Measurements from ENCODE around the gene PTPRN2. TPM values are rescaled to one million over a fixed set of nuclear protein-coding genes. Genes with fewer than 3 reads are reported as not detected.

The PTPRN2 gene
- polyA plus RNA-seq, 1 of the 3 experiments (the other 2 are of a cell fraction) = 4.0 TPM

DNA sequence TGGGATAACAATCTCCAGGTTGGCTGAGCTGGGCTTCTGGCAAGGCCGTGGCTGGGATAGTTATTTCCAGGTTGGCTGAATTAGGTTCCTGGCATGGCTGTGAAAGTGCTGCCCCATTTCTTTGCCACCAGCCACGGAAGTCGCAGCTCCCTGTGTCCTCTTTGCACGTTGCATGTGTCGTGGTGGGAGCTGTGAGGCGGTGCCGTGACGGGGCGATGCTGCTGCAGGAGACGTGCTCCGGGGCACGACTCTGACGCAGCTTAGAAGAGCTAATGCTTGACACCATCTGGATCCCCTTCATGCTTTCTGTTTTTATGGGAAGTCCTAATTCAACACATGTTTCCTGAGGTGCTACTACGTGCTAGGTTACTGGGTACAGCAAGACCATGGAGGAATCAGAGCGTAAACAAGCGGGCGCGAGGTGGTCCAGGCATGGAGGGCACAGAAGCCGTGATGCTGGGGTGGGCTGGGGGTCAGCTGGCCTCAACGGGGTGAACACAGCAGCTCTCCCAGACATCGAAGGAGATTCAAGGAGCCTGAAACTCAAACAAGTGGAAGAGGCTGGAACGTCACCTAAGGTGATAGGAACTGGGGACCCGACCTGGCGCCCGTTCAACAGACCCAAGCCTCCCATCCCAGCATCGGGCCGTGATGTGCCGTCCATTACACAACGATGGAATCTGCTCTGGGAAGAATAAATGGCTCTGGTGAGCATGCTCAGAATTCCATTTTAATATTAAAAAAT is 843.7 kb downstream of the PTPRN2 start:
- TF ChIP-seq RCOR1 (IDR thresholded peaks at IDR 0.05; ENCODE audit: low read length) = no peak
- TF ChIP-seq FOSL2 (IDR thresholded peaks at IDR 0.05; ENCODE audit: borderline replicate concordance, low read depth) = no peak
- TF ChIP-seq TCF12 (IDR thresholded peaks at IDR 0.05) = no peak
- no peak for TF ChIP-seq CHD2 (IDR thresholded peaks at IDR 0.05; ENCODE audit: low read length, partially characterized antibody)
- TF ChIP-seq REST (IDR thresholded peaks at IDR 0.05; ENCODE audit: low read depth, low read length) = no peak
- no peak for TF ChIP-seq MXI1 (IDR thresholded peaks at IDR 0.05; ENCODE audit: low read depth, low read length)
- no peak for TF ChIP-seq YY1 (IDR thresholded peaks at IDR 0.05; ENCODE audit: low read depth)
- TF ChIP-seq TAF1 (IDR thresholded peaks at IDR 0.05; ENCODE audit: borderline replicate concordance, low read depth, low read length) = no peak
- no peak for TF ChIP-seq FOXJ3 (CRISPR knock-in tag; IDR thresholded peaks at IDR 0.05)
- no peak for TF ChIP-seq GABPA (IDR thresholded peaks at IDR 0.05; ENCODE audit: low read depth)
- TF ChIP-seq RFX5 (IDR thresholded peaks at IDR 0.05; ENCODE audit: low read length) = no peak
- no peaks in the 10 kb centered on the region for H3K36me3 ChIP-seq (replicated peaks in 1 of 2; ENCODE audit: control insufficient read depth in 1 of 2, insufficient read depth in 2 of 2, low read length in 1 of 2)
- 61% methylated on average over 29 of the region's 29 CpGs for WGBS (ENCODE audit: low lambda C conversion rate)
- H3K4me1 ChIP-seq (ENCODE audit: control insufficient read depth in 1 of 2, insufficient read depth in 2 of 2, low read depth in 1 of 2, low read length in 1 of 2) = no peaks in the 10 kb centered on the region; a peak in 1 of 4 replicates
- no peaks in the 10 kb centered on the region for H3K9me2 ChIP-seq
- H3K9ac ChIP-seq = no peak overlapping the region
- H3K9me3 ChIP-seq = no peaks in the 10 kb centered on the region
- CTCF ChIA-PET = interaction anchor here (1.1 kb wide), 2 partner anchors 8 to 26 kb away, joined by 3 read pairs; no protein-coding TSS in a partner anchor
- POLR2A ChIA-PET = no interaction called here
- H4K20me1 ChIP-seq (ENCODE audit: insufficient read depth) = no peaks in the 10 kb centered on the region
- no peak overlapping the region for H3K27ac ChIP-seq (ENCODE audit: low read depth in 2 of 2, low read length in 1 of 2)
- no peaks in the 10 kb centered on the region for H3F3A ChIP-seq (replicated peaks; ENCODE audit: insufficient read depth)
- H3K79me2 ChIP-seq (ENCODE audit: insufficient read depth) = no peaks in the 10 kb centered on the region
- no peak overlapping the region for H3K4me3 ChIP-seq (ENCODE audit: low read depth in 2 of 2, low read length in 1 of 2)
- H3K4me2 ChIP-seq = no peak overlapping the region
- no peak overlapping the region for H2AFZ ChIP-seq (ENCODE audit: low read depth)
- H3K27me3 ChIP-seq (ENCODE audit: insufficient read depth) = no peaks in the 10 kb centered on the region
- DNase-seq = no peak

- no peaks in the 10 kb centered on the region for H3K27me3 ChIP-seq (ENCODE audit: insufficient read depth)
- H3K9me3 ChIP-seq = no peaks in the 10 kb centered on the region; the same call in 1 of the 2 replicates
- no peak overlapping the region for H3K9ac ChIP-seq
- H3K27ac ChIP-seq (ENCODE audit: low read depth in 2 of 2, low read length in 1 of 2) = no peak overlapping the region
- POLR2A ChIA-PET = no interaction called here
- 61% methylated on average over 22 of the region's 24 CpGs for WGBS (ENCODE audit: low lambda C conversion rate)
- no peaks in the 10 kb centered on the region for H3K36me3 ChIP-seq (replicated peaks in 1 of 2; ENCODE audit: control insufficient read depth in 1 of 2, insufficient read depth in 2 of 2, low read length in 1 of 2)
- H3K79me2 ChIP-seq (ENCODE audit: insufficient read depth) = no peaks in the 10 kb centered on the region
- H3K4me3 ChIP-seq (ENCODE audit: low read depth in 2 of 2, low read length in 1 of 2) = no peak overlapping the region
- H3K4me1 ChIP-seq (ENCODE audit: control insufficient read depth in 1 of 2, insufficient read depth in 2 of 2, low read depth in 1 of 2, low read length in 1 of 2) = peaks cover 0 to 3% of the 10 kb centered on the region in 2 experiments; a peak in 1 of 4 replicates
- DNase-seq = no peak
- H3K9me2 ChIP-seq = no peaks in the 10 kb centered on the region
- no peak overlapping the region for H2AFZ ChIP-seq (ENCODE audit: low read depth)
- CTCF ChIA-PET = interaction anchor here (1.6 to 2.5 kb wide), 2 partner anchors 11 to 40 kb away, joined by 3 to 13 read pairs; no protein-coding TSS in a partner anchor
- no peaks in the 10 kb centered on the region for H3F3A ChIP-seq (replicated peaks; ENCODE audit: insufficient read depth)
- no peaks in the 10 kb centered on the region for H4K20me1 ChIP-seq (ENCODE audit: insufficient read depth)
- no peak overlapping the region for H3K4me2 ChIP-seq
- TF ChIP-seq YY1 (IDR thresholded peaks at IDR 0.05; ENCODE audit: low read depth) (no peak), REST (IDR thresholded peaks at IDR 0.05; ENCODE audit: low read depth, low read length) (no peak), FOXJ3 (CRISPR knock-in tag; IDR thresholded peaks at IDR 0.05) (no peak), GATA2 (CRISPR knock-in tag; IDR thresholded peaks at IDR 0.05) (no peak), USF1 (IDR thresholded peaks at IDR 0.05; ENCODE audit: borderline replicate concordance, low read depth) (no peak), JUND (IDR thresholded peaks at IDR 0.05) (no peak), GABPA (IDR thresholded peaks at IDR 0.05; ENCODE audit: low read depth) (no peak), TEAD4 (IDR thresholded peaks at IDR 0.05; ENCODE audit: borderline replicate concordance, insufficient read depth) (no peak)
- TF ChIP-seq, protein P1, sequence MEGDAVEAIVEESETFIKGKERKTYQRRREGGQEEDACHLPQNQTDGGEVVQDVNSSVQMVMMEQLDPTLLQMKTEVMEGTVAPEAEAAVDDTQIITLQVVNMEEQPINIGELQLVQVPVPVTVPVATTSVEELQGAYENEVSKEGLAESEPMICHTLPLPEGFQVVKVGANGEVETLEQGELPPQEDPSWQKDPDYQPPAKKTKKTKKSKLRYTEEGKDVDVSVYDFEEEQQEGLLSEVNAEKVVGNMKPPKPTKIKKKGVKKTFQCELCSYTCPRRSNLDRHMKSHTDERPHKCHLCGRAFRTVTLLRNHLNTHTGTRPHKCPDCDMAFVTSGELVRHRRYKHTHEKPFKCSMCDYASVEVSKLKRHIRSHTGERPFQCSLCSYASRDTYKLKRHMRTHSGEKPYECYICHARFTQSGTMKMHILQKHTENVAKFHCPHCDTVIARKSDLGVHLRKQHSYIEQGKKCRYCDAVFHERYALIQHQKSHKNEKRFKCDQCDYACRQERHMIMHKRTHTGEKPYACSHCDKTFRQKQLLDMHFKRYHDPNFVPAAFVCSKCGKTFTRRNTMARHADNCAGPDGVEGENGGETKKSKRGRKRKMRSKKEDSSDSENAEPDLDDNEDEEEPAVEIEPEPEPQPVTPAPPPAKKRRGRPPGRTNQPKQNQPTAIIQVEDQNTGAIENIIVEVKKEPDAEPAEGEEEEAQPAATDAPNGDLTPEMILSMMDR (IDR thresholded peaks at IDR 0.05) = no peak
Observed at GRCh38 chr7:157740251-157740798, 847.3 kb downstream of the PTPRN2 start.
